Upper lobe of right lung (tissue), 1 donor: ENCODE measurements around the gene NRG2. TPM values are rescaled to one million over a fixed set of nuclear protein-coding genes. Genes with fewer than 3 reads are reported as not detected.

Experiments
- ATAC-seq: fragments of 200-7000 bp; cut with Tn5 transposase; one replicate; pipeline ENCODE4 v1.9.1; 2020; ENCODE audit warnings: mild to moderate bottlenecking, moderate library complexity
- DNase-seq: peaks from one replicate; pipeline ENCODE4 v3.0.0-alpha.2; 2020
- H3K27ac ChIP-seq: fragments of 200-600 bp; one replicate; pipeline ENCODE4 v1.8.0; 2022
- H3K27me3 ChIP-seq: fragments of 200-600 bp; one replicate; pipeline ENCODE4 v1.8.0; 2022; ENCODE audit warnings: mild to moderate bottlenecking
- H3K36me3 ChIP-seq: fragments of 200-600 bp; one replicate; pipeline ENCODE4 v1.8.0; 2022
- H3K4me1 ChIP-seq: fragments of 200-600 bp; one replicate; pipeline ENCODE4 v1.8.0; 2022
- H3K4me3 ChIP-seq: fragments of 200-600 bp; one replicate; pipeline ENCODE4 v1.8.0; 2022; ENCODE audit warnings: mild to moderate bottlenecking
- H3K9me3 ChIP-seq: fragments of 200-600 bp; one replicate; pipeline ENCODE4 v1.8.0; 2022
- intact Hi-C: fragments of 100-400 bp; cut with DNase I; formaldehyde crosslinking; loops from one replicate; pipeline ENCODE4 v1.11.0; 2022
- total RNA-seq: library from RNA; stranded (reverse); fragmentation: NEBNext Ultra II Directional; extraction: Animal tissue kit (Norgen Biotek cat#: 25700); gene quantifications from one replicate; pipeline ENCODE4 v1.2.1, GENCODE V29; 2021
- TF ChIP-seq, protein P1 (sequence below): fragments of 200-600 bp; IDR thresholded peaks from one replicate; pipeline ENCODE4 v1.8.0; 2022; ENCODE audit warnings: antibody characterized with exemption
- donor health status: DM: no; HTN: yes; CAD: no; lungs with severe emphysema.

NRG2 gene
- total RNA-seq, 1 donor from 2014 or later: 1.4 TPM

- Histone ChIP-seq H3K36me3 (no peaks in the 10 kb centered on the region), H3K27ac (no peak overlapping the region), H3K27me3 (no peaks in the 10 kb centered on the region), H3K4me3 (no peak overlapping the region), H3K4me1 (no peaks in the 10 kb centered on the region), H3K9me3 (no peaks in the 10 kb centered on the region)
- intact Hi-C loops: no loop called here
- TF ChIP-seq, protein P1, sequence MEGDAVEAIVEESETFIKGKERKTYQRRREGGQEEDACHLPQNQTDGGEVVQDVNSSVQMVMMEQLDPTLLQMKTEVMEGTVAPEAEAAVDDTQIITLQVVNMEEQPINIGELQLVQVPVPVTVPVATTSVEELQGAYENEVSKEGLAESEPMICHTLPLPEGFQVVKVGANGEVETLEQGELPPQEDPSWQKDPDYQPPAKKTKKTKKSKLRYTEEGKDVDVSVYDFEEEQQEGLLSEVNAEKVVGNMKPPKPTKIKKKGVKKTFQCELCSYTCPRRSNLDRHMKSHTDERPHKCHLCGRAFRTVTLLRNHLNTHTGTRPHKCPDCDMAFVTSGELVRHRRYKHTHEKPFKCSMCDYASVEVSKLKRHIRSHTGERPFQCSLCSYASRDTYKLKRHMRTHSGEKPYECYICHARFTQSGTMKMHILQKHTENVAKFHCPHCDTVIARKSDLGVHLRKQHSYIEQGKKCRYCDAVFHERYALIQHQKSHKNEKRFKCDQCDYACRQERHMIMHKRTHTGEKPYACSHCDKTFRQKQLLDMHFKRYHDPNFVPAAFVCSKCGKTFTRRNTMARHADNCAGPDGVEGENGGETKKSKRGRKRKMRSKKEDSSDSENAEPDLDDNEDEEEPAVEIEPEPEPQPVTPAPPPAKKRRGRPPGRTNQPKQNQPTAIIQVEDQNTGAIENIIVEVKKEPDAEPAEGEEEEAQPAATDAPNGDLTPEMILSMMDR: no peak
- DNase-seq: no peak
- ATAC-seq: peak; percentile 53
These were observed 57.4 kb downstream of the NRG2 start for GRCh38 chr5:139985733-139986132.

GRCh38 chr5:139985290-139985689, 57.8 kb downstream of the NRG2 start:
- Histone ChIP-seq H3K4me1 (no peaks in the 10 kb centered on the region), H3K27ac (no peak overlapping the region), H3K36me3 (no peaks in the 10 kb centered on the region), H3K27me3 (no peaks in the 10 kb centered on the region), H3K4me3 (no peak overlapping the region), H3K9me3 (no peaks in the 10 kb centered on the region)
- ATAC-seq (no peak), DNase-seq (no peak)
- TF ChIP-seq, protein P1: no peak
- intact Hi-C loops: no loop called here

- DNase-seq (no peak), ATAC-seq (no peak)
- TF ChIP-seq, protein P1: no peak
- Histone ChIP-seq H3K4me1 (no peaks in the 10 kb centered on the region), H3K4me3 (no peak overlapping the region), H3K27me3 (no peaks in the 10 kb centered on the region), H3K27ac (no peak overlapping the region), H3K9me3 (no peaks in the 10 kb centered on the region), H3K36me3 (no peaks in the 10 kb centered on the region)
- intact Hi-C loops: no loop called here
These were observed 58.3 kb downstream of the NRG2 start for GRCh38 chr5:139984816-139985215.

DNA sequence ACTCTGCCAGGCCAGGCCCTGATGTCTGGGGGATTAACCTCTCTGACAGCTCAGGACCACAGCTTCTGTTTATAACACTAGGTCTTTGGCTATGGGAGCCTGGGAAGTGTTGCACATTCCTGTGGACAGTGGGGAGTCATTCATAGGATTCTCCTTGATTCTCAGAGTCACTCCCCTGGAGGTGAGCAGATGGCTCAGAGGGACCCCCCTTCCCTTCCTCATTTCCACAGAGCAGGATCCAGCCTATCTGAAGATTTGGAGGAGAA, 60.2 kb downstream of the NRG2 start:
- Histone ChIP-seq H3K27ac (no peak overlapping the region), H3K9me3 (no peaks in the 10 kb centered on the region), H3K4me3 (no peak overlapping the region), H3K27me3 (no peaks in the 10 kb centered on the region), H3K36me3 (no peaks in the 10 kb centered on the region), H3K4me1 (no peaks in the 10 kb centered on the region)
- ATAC-seq (no peak), DNase-seq (no peak)
- TF ChIP-seq, protein P1: no peak
- intact Hi-C loops: no loop called here

- Histone ChIP-seq H3K27me3 (no peaks in the 10 kb centered on the region), H3K4me1 (no peaks in the 10 kb centered on the region), H3K36me3 (no peaks in the 10 kb centered on the region), H3K4me3 (no peak overlapping the region), H3K27ac (no peak overlapping the region), H3K9me3 (no peaks in the 10 kb centered on the region)
- TF ChIP-seq, protein P1: no peak
- no peak for DNase-seq
- intact Hi-C loops: no loop called here
- no peak for ATAC-seq
These were observed 60.7 kb downstream of the NRG2 start for GRCh38 chr5:139982157-139982974.

GRCh38 chr5:139980765-139981164, 62.3 kb downstream of the NRG2 start:
- no peak for ATAC-seq
- Histone ChIP-seq H3K4me1 (no peaks in the 10 kb centered on the region), H3K9me3 (no peaks in the 10 kb centered on the region), H3K27me3 (no peaks in the 10 kb centered on the region), H3K27ac (no peak overlapping the region), H3K36me3 (no peaks in the 10 kb centered on the region), H3K4me3 (no peak overlapping the region)
- DNase-seq: no peak
- intact Hi-C loops: no loop called here
- TF ChIP-seq, protein P1: no peak
